Chondrocyte (in vitro differentiated cells): ENCODE data around the gene ZNF429. TPM values are rescaled to one million over a fixed set of nuclear protein-coding genes. Genes with fewer than 3 reads are reported as not detected.

Experiments used
- DNase-seq: peaks from one replicate; pipeline ENCODE4 v3.0.0; 2021; ENCODE audit warnings: mixed read lengths, low spot score
- H3K27ac Mint-ChIP-seq: one replicate; pipeline ENCODE4 v1.8.0; 2021; ENCODE audit warnings: mild to moderate bottlenecking, moderate library complexity, mixed read lengths; ENCODE audit not compliant: unreplicated experiment
- H3K27me3 Mint-ChIP-seq: 2 replicates; pipeline ENCODE4 v1.8.0; 2021; ENCODE audit warnings: low read depth, mixed read lengths
- H3K36me3 Mint-ChIP-seq: 2 replicates; pipeline ENCODE4 v1.8.0; 2021; ENCODE audit warnings: low read depth, mixed read lengths
- H3K4me1 Mint-ChIP-seq: 2 replicates; pipeline ENCODE4 v1.8.0; 2021; ENCODE audit warnings: low read depth, mild to moderate bottlenecking, mixed read lengths
- H3K4me3 Mint-ChIP-seq: one replicate; pipeline ENCODE4 v1.8.0; 2021; ENCODE audit warnings: mild to moderate bottlenecking, moderate library complexity, mixed read lengths; ENCODE audit not compliant: unreplicated experiment
- H3K9me3 Mint-ChIP-seq: 2 replicates; pipeline ENCODE4 v1.8.0; 2021; ENCODE audit warnings: low read depth, mixed read lengths
- CTCF ChIP-seq: fragments of 200-600 bp; sonication (generic); IDR thresholded peaks from 2 replicates; pipeline ENCODE4 v1.5.0; 2021; ENCODE audit warnings: antibody characterized with exemption, mild to moderate bottlenecking, moderate library complexity
- total RNA-seq: library from RNA; stranded (reverse); gene quantifications from 3 replicates; pipeline ENCODE4 v1.2.1, GENCODE V29; 2021

ZNF429 gene
- total RNA-seq, 1 donor from 2014 or later: 6.7 TPM

- H3K9me3 Mint-ChIP-seq: peaks cover 11% of the 10 kb centered on the region
- no peak overlapping the region for H3K27ac Mint-ChIP-seq
- H3K4me3 Mint-ChIP-seq: no peak overlapping the region
- TF ChIP-seq CTCF: peak; percentile 55
- peak; percentile 79 for DNase-seq
- H3K4me1 Mint-ChIP-seq: no peaks in the 10 kb centered on the region
- peaks cover 3% of the 10 kb centered on the region for H3K36me3 Mint-ChIP-seq
- H3K27me3 Mint-ChIP-seq: no peaks in the 10 kb centered on the region
Measured at GRCh38 chr19:21483589-21484170, 21.7 kb upstream of the ZNF429 start.

GRCh38 chr19:21484631-21485030 lies 20.8 kb upstream of the ZNF429 start:
- TF ChIP-seq CTCF: no peak
- no peaks in the 10 kb centered on the region for H3K4me1 Mint-ChIP-seq
- peaks cover 3% of the 10 kb centered on the region for H3K36me3 Mint-ChIP-seq
- peaks cover 15% of the 10 kb centered on the region for H3K9me3 Mint-ChIP-seq
- no peak overlapping the region for H3K4me3 Mint-ChIP-seq
- no peaks in the 10 kb centered on the region for H3K27me3 Mint-ChIP-seq
- DNase-seq: no peak
- H3K27ac Mint-ChIP-seq: no peak overlapping the region

DNA sequence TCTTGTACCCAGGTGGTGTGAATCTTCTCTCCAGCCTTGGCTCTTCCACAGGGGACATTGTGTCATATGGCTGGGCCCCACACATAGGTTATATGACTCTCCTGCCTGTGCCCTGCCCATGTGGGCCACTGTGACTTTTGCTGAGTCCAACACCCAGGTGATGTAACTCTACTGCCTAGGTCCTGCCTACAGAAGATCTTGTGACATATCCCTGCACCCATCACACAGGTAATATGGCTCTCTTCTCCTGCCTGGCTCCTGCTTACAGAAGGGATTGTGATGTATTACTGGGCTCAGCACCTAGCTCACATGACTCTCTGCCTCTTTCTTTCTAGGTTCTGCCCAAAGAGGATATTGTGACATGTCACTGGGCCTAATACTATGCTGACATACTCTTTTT lies 19.5 kb upstream of the ZNF429 start:
- Mint-ChIP-seq H3K9me3 (peaks cover 20% of the 10 kb centered on the region), H3K36me3 (peaks cover 3% of the 10 kb centered on the region)

DNA sequence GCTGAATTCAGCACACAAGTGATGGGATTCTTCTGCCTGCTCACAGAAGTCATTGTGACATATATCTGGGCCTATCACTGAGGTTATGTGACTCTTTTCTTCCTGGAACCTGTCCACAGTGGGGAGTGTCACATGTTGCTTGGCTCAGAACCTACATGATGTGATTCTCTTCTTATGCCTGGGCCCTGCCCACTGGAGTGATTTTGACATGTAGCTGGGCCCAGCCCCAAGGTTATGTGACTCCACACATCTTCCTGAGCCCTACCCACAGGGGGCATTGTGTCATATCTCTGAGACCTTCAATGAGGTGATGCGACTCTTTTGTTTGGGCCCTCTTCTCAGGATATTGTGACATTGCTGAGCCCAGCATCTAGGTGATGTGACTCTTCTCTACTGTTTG lies 17.4 kb upstream of the ZNF429 start:
- Mint-ChIP-seq H3K36me3 (peaks cover 3% of the 10 kb centered on the region), H3K9me3 (peaks cover 18% of the 10 kb centered on the region), H3K4me3 (no peak overlapping the region), H3K27ac (no peak overlapping the region), H3K4me1 (no peaks in the 10 kb centered on the region), H3K27me3 (no peaks in the 10 kb centered on the region)
- no peak for TF ChIP-seq CTCF
- DNase-seq: no peak

More for the DNA sequence above, 19.5 kb upstream of the ZNF429 start:
- Mint-ChIP-seq H3K4me1 (no peaks in the 10 kb centered on the region), H3K27ac (no peak overlapping the region), H3K4me3 (no peak overlapping the region), H3K27me3 (no peaks in the 10 kb centered on the region)
- TF ChIP-seq CTCF: no peak
- no peak for DNase-seq

GRCh38 chr19:21491146-21491545 lies 14.3 kb upstream of the ZNF429 start:
- Mint-ChIP-seq H3K27ac (no peak overlapping the region), H3K4me1 (no peaks in the 10 kb centered on the region), H3K4me3 (no peak overlapping the region), H3K27me3 (no peaks in the 10 kb centered on the region), H3K36me3 (peaks cover 3% of the 10 kb centered on the region), H3K9me3 (peaks cover 16% of the 10 kb centered on the region)
- no peak for TF ChIP-seq CTCF
- DNase-seq: no peak
